Fibroblast of lung (primary cell): ENCODE data around the gene ARFGAP3. TPM values are rescaled to one million over a fixed set of nuclear protein-coding genes. Genes with fewer than 3 reads are reported as not detected.

ENCODE experiments used
- DNase-seq, 2 donors: peaks; one replicate each; pipeline versions ENCODE4 v3.0.0 to v3.0.0-alpha.2; 2010; ENCODE audit warnings: low read depth in 2 of 2
- H2AFZ ChIP-seq: 2 replicates; pipeline ENCODE4 v1.5.1; 2012; ENCODE audit warnings: low read length, control low read depth, inconsistent platforms
- H3K27ac ChIP-seq: 2 replicates; pipeline ENCODE4 v1.5.1; 2011; ENCODE audit warnings: low read length, control low read depth; ENCODE audit not compliant: insufficient read depth
- H3K27me3 ChIP-seq: 2 replicates; pipeline ENCODE4 v1.5.1; 2011; ENCODE audit warnings: mild to moderate bottlenecking, low read length; ENCODE audit not compliant: control insufficient read depth, insufficient read depth
- H3K36me3 ChIP-seq: 2 replicates; pipeline ENCODE4 v1.5.1; 2011; ENCODE audit warnings: low read length; ENCODE audit not compliant: control insufficient read depth, insufficient read depth
- H3K4me1 ChIP-seq: 2 replicates; pipeline ENCODE4 v1.5.1; 2011; ENCODE audit warnings: low read length; ENCODE audit not compliant: control insufficient read depth, insufficient read depth; ENCODE audit errors: extremely low read depth
- H3K4me2 ChIP-seq: 2 replicates; pipeline ENCODE4 v1.5.1; 2011; ENCODE audit warnings: low read length, control low read depth; ENCODE audit not compliant: insufficient read depth; ENCODE audit errors: extremely low read depth
- H3K4me3 ChIP-seq, 4 experiments: fragments of 200-600 bp in 1 of 4; sonication (generic) in 1 of 4; replicated peaks in 1 of 4; 2 replicates each; pipeline ENCODE4 v1.5.1; 2011 to 2016; ENCODE audit warnings: low read length in 4 of 4, low read depth in 3 of 4, mild to moderate bottlenecking in 3 of 4, control low read depth in 2 of 4, inconsistent platforms in 1 of 4, mixed read lengths in 1 of 4; ENCODE audit not compliant: insufficient read depth in 1 of 4; ENCODE audit errors: control extremely low read depth in 1 of 4
- H3K79me2 ChIP-seq: 2 replicates; pipeline ENCODE4 v1.5.1; 2012; ENCODE audit warnings: mild to moderate bottlenecking, low read length, inconsistent platforms; ENCODE audit not compliant: control insufficient read depth, insufficient read depth
- H3K9ac ChIP-seq: 2 replicates; pipeline ENCODE4 v1.5.1; 2011; ENCODE audit warnings: mild to moderate bottlenecking, low read length, control low read depth; ENCODE audit not compliant: insufficient read depth
- H3K9me3 ChIP-seq: 2 replicates; pipeline ENCODE4 v1.5.1; 2012; ENCODE audit warnings: low read depth, low read length; ENCODE audit not compliant: control insufficient read depth, insufficient read depth
- H4K20me1 ChIP-seq: 2 replicates; pipeline ENCODE4 v1.5.1; 2011; ENCODE audit warnings: low read length; ENCODE audit not compliant: control insufficient read depth, insufficient read depth; ENCODE audit errors: extremely low read depth
- EZH2 ChIP-seq: IDR thresholded peaks from 2 replicates; pipeline ENCODE4 v1.5.1; 2012; ENCODE audit warnings: low read length, control low read depth, mild to moderate bottlenecking; ENCODE audit errors: missing control alignments
- polyA plus RNA-seq, 2 donors: library from polyadenylated mRNA; depleted of rRNA in 1 of 2; stranded (reverse) in 1 of 2; unstranded in 1 of 2; fragments of >200 nt; gene quantifications; 2 replicates each; pipeline ENCODE4 v1.2.1, GENCODE V29; 2011 to 2012; ENCODE audit warnings: missing spikeins in 1 of 2
- total RNA-seq: library from RNA; depleted of rRNA; stranded (reverse); fragments of >200 nt; gene quantifications from 2 replicates; pipeline ENCODE4 v1.2.1, GENCODE V29; 2014
- TF ChIP-seq, protein P1 (sequence below), 2 donors: IDR thresholded peaks in 1 of 2; conservative IDR thresholded peaks in 1 of 2; 1 replicate in 1 of 2; 2 replicates in 1 of 2; pipeline ENCODE4 v1.5.1; 2011 to 2012; ENCODE audit warnings: low read length in 2 of 2, control low read depth in 1 of 2, inconsistent platforms in 1 of 2, low read depth in 1 of 2, mild to moderate bottlenecking in 1 of 2

Gene ARFGAP3
- total and polyA plus RNA-seq, 2 donors (not counting 1 experiment from before 2014, with no cell fraction given), result 62.1 to 74.1 TPM

DNA sequence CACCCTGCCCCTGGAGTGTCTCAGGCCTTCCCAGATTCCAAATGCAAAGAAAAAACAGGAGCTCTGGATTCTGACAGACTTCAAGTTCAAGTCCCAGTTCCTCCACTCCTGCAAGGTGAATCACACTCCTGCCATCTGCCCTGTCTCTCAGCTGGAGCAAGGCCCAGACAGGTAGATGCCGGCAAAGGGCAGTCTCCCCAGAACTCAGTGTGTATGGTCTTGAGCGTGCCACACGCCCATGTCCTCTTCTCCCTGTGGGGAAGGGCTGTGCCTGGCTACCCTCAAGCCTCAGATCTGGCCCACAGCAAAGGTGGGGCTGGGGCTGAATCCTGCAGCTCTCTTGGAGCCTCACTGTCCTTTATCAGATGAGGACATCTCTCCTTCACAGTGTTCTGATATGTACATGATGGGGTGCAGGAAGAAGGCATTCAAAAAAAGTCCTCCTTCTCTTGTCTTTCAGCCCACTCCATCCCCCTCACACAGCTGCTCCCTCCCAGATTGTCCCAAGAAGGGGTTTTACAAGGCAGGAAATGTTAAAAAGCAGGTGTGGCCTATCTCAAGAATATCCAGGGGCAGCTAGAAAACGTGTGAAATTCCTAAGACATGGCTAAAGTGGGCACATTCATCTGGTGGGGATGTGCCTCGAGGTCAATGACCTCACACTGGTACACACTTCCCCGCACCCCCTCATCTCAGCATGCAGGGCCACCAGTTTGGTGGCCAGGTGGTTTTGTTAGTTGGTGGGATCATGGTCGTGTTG is 27.7 kb upstream of the ARFGAP3 start:
- Histone ChIP-seq H3K79me2 (no peaks in the 10 kb centered on the region), H4K20me1 (no peaks in the 10 kb centered on the region), H3K4me1 (no peaks in the 10 kb centered on the region), H3K9ac (no peak overlapping the region), H3K36me3 (peaks cover 21% of the 10 kb centered on the region), H2AFZ (no peak overlapping the region), H3K9me3 (no peaks in the 10 kb centered on the region), H3K27ac (no peak overlapping the region), H3K4me2 (no peak overlapping the region), H3K4me3 (no peak overlapping the region), H3K27me3 (no peaks in the 10 kb centered on the region)
- no peak for DNase-seq
- TF ChIP-seq, protein P1, sequence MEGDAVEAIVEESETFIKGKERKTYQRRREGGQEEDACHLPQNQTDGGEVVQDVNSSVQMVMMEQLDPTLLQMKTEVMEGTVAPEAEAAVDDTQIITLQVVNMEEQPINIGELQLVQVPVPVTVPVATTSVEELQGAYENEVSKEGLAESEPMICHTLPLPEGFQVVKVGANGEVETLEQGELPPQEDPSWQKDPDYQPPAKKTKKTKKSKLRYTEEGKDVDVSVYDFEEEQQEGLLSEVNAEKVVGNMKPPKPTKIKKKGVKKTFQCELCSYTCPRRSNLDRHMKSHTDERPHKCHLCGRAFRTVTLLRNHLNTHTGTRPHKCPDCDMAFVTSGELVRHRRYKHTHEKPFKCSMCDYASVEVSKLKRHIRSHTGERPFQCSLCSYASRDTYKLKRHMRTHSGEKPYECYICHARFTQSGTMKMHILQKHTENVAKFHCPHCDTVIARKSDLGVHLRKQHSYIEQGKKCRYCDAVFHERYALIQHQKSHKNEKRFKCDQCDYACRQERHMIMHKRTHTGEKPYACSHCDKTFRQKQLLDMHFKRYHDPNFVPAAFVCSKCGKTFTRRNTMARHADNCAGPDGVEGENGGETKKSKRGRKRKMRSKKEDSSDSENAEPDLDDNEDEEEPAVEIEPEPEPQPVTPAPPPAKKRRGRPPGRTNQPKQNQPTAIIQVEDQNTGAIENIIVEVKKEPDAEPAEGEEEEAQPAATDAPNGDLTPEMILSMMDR (conservative IDR thresholded peaks at IDR 0.05 in 1 of 2, IDR thresholded peaks at IDR 0.05 in 1 of 2; ENCODE audit: low read depth in 1 of 2, low read length in 2 of 2), result no peak
- no peak for TF ChIP-seq EZH2

GRCh38 chr22:42883970-42884369 is 26.9 kb upstream of the ARFGAP3 start:
- no peak for DNase-seq
- Histone ChIP-seq H3K27ac (no peak overlapping the region), H3K36me3 (peaks cover 25% of the 10 kb centered on the region), H3K4me1 (no peaks in the 10 kb centered on the region), H4K20me1 (no peaks in the 10 kb centered on the region), H3K9ac (no peak overlapping the region), H3K4me2 (no peak overlapping the region), H2AFZ (no peak overlapping the region), H3K27me3 (no peaks in the 10 kb centered on the region), H3K79me2 (no peaks in the 10 kb centered on the region), H3K9me3 (no peaks in the 10 kb centered on the region), H3K4me3 (no peak overlapping the region)
- TF ChIP-seq, protein P1 (conservative IDR thresholded peaks at IDR 0.05 in 1 of 2, IDR thresholded peaks at IDR 0.05 in 1 of 2; ENCODE audit: low read depth in 1 of 2, low read length in 2 of 2), result no peak
- TF ChIP-seq EZH2, result no peak

- no peaks in the 10 kb centered on the region for H3K4me1 ChIP-seq
- no peaks in the 10 kb centered on the region for H3K9me3 ChIP-seq
- TF ChIP-seq, protein P1 (conservative IDR thresholded peaks at IDR 0.05 in 1 of 2, IDR thresholded peaks at IDR 0.05 in 1 of 2; ENCODE audit: low read depth in 1 of 2, low read length in 2 of 2), result no peak
- no peak for TF ChIP-seq EZH2
- no peaks in the 10 kb centered on the region for H4K20me1 ChIP-seq
- no peaks in the 10 kb centered on the region for H3K79me2 ChIP-seq
- H3K4me2 ChIP-seq, result no peak overlapping the region
- peaks cover 27% of the 10 kb centered on the region for H3K36me3 ChIP-seq
- H3K27ac ChIP-seq, result no peak overlapping the region
- H3K4me3 ChIP-seq, result no peak overlapping the region
- H3K9ac ChIP-seq, result no peak overlapping the region
- no peak for DNase-seq
- H2AFZ ChIP-seq, result no peak overlapping the region
- H3K27me3 ChIP-seq, result no peaks in the 10 kb centered on the region
Measured at GRCh38 chr22:42883121-42883520, 26.0 kb upstream of the ARFGAP3 start.
